H1 (cell line): ENCODE data around the gene EGFLAM. TPM values are rescaled to one million over a fixed set of nuclear protein-coding genes. Genes with fewer than 3 reads are reported as not detected.

Experiments used
- CTCF ChIA-PET: fragments of 300-600 bp; sonication (Branson Sonifier 250); formaldehyde crosslinking; loops from one replicate; lab custom pipeline; 2021; ENCODE audit not compliant: partially characterized antibody; lab: Charles Lee
- POLR2A ChIA-PET: fragments of 300-600 bp; sonication (Branson Sonifier 250); formaldehyde crosslinking; loops from one replicate; lab custom pipeline; 2021; ENCODE audit warnings: inconsistent platforms; ENCODE audit not compliant: partially characterized antibody; lab: Charles Lee
- DNase-seq, 2 experiments: peaks; one replicate each; pipeline versions ENCODE4 v3.0.0 to v3.0.0-alpha.2; 2010 to 2022; ENCODE audit warnings: low spot score in 2 of 2, low read depth in 1 of 2, mixed read lengths in 1 of 2
- FAIRE-seq: peaks from 2 replicates; lab custom pipeline; 2011; peaks lifted over from hg19 to GRCh38; lab: Jason Lieb, UNC
- H2AFZ ChIP-seq: 2 replicates; pipeline ENCODE4 v1.8.1; 2012; ENCODE audit warnings: low read length, inconsistent platforms
- H2AK5ac ChIP-seq: 2 replicates; pipeline ENCODE4 v1.6.1; 2013; ENCODE audit warnings: low read depth, low read length
- H2BK120ac ChIP-seq: replicated peaks from 2 replicates; pipeline ENCODE3; 2013; ENCODE audit warnings: low read depth, low read length, inconsistent platforms
- H2BK12ac ChIP-seq: 2 replicates; pipeline ENCODE4 v1.6.1; 2013; ENCODE audit warnings: low read depth, low read length
- H2BK15ac ChIP-seq: 2 replicates; pipeline ENCODE4 v1.6.1; 2013; ENCODE audit warnings: low read length
- H2BK20ac ChIP-seq: 2 replicates; pipeline ENCODE4 v1.6.1; 2013; ENCODE audit warnings: low read length
- H2BK5ac ChIP-seq: 2 replicates; pipeline ENCODE4 v1.6.1; 2013; ENCODE audit warnings: low read depth, low read length
- H3K14ac ChIP-seq: 2 replicates; pipeline ENCODE4 v1.6.1; 2013; ENCODE audit warnings: inconsistent platforms; ENCODE audit not compliant: insufficient read length
- H3K18ac ChIP-seq: 2 replicates; pipeline ENCODE4 v1.6.1; 2013; ENCODE audit warnings: low read length; ENCODE audit errors: extremely low read depth
- H3K23ac ChIP-seq: 2 replicates; pipeline ENCODE4 v1.6.1; 2013; ENCODE audit warnings: inconsistent platforms; ENCODE audit not compliant: insufficient read length
- H3K23me2 ChIP-seq: 2 replicates; pipeline ENCODE4 v1.6.1; 2013; ENCODE audit warnings: low read depth, low read length
- H3K27ac ChIP-seq: 2 replicates; pipeline ENCODE4 v1.6.1; 2011; ENCODE audit warnings: low read depth, low read length, inconsistent platforms
- H3K27me3 ChIP-seq, 4 experiments: replicated peaks in 1 of 4; 1 replicate in 1 of 4; 2 replicates in 3 of 4; pipeline versions ENCODE4 v1.6.1 to v1.8.1; 2011 to 2013; ENCODE audit warnings: low read length in 3 of 4, mild to moderate bottlenecking in 3 of 4, inconsistent platforms in 2 of 4, mixed read lengths in 2 of 4, moderate library complexity in 1 of 4; ENCODE audit not compliant: control insufficient read depth in 3 of 4, insufficient read depth in 3 of 4; ENCODE audit errors: extremely low read depth in 1 of 4
- H3K36me3 ChIP-seq, 4 experiments: 2 replicates each; pipeline versions ENCODE4 v1.6.1 to v1.8.1; 2011 to 2013; ENCODE audit warnings: mild to moderate bottlenecking in 4 of 4, low read length in 3 of 4, moderate library complexity in 2 of 4, control low read depth in 1 of 4, inconsistent platforms in 1 of 4; ENCODE audit not compliant: insufficient read depth in 4 of 4, control insufficient read depth in 2 of 4
- H3K4ac ChIP-seq: replicated peaks from 2 replicates; pipeline ENCODE3; 2013; ENCODE audit warnings: low read length, low read depth, mixed read lengths, inconsistent platforms; ENCODE audit not compliant: insufficient read length
- H3K4me1 ChIP-seq, 4 experiments: replicated peaks in 1 of 4; 1 replicate in 1 of 4; 2 replicates in 3 of 4; pipeline versions ENCODE4 v1.6.1 to v1.8.1; 2011 to 2013; ENCODE audit warnings: low read length in 3 of 4, inconsistent platforms in 2 of 4, mixed read lengths in 1 of 4; ENCODE audit not compliant: insufficient read depth in 4 of 4, control insufficient read depth in 3 of 4
- H3K4me2 ChIP-seq, 2 experiments: 2 replicates each; pipeline versions ENCODE4 v1.6.1 to v1.8.1; 2011 to 2013; ENCODE audit warnings: low read depth in 2 of 2, low read length in 2 of 2, control low read depth in 1 of 2, inconsistent platforms in 1 of 2, mild to moderate bottlenecking in 1 of 2; ENCODE audit not compliant: insufficient read depth in 1 of 2
- H3K4me3 ChIP-seq, 4 experiments: fragments of 200-600, 300-600 bp in 1 of 4; sonication (generic), shearing (Covaris generic), sonication (Bioruptor Twin) in 1 of 4; 2 replicates each; pipeline versions ENCODE4 v1.5.1 to v1.8.1; 2011 to 2016; ENCODE audit warnings: low read length in 4 of 4, low read depth in 3 of 4, control low read depth in 2 of 4, inconsistent platforms in 2 of 4, mild to moderate bottlenecking in 2 of 4, mixed read lengths in 1 of 4, moderate library complexity in 1 of 4; ENCODE audit not compliant: insufficient read depth in 2 of 4; ENCODE audit errors: extremely low read depth in 1 of 4
- H3K56ac ChIP-seq: replicated peaks from 2 replicates; pipeline ENCODE3; 2013; ENCODE audit warnings: low read depth, mild to moderate bottlenecking, mixed read lengths, low read length, inconsistent platforms; ENCODE audit not compliant: insufficient read length
- H3K79me1 ChIP-seq: 2 replicates; pipeline ENCODE4 v1.6.1; 2013; ENCODE audit warnings: low read depth, low read length, control low read depth
- H3K79me2 ChIP-seq, 2 experiments: 2 replicates each; pipeline versions ENCODE4 v1.6.1 to v1.8.1; 2012 to 2013; ENCODE audit warnings: low read length in 2 of 2, mild to moderate bottlenecking in 2 of 2, inconsistent platforms in 1 of 2; ENCODE audit not compliant: insufficient read depth in 2 of 2, control insufficient read depth in 1 of 2
- H3K9ac ChIP-seq, 4 experiments: replicated peaks in 1 of 4; 1 replicate in 1 of 4; 2 replicates in 3 of 4; pipeline versions ENCODE4 v1.6.1 to v1.8.1; 2011 to 2013; ENCODE audit warnings: low read depth in 3 of 4, low read length in 3 of 4, control low read depth in 2 of 4, mild to moderate bottlenecking in 2 of 4, moderate library complexity in 2 of 4, inconsistent platforms in 1 of 4; ENCODE audit errors: extremely low read depth in 1 of 4
- H3K9me3 ChIP-seq, 2 experiments: 2 replicates each; pipeline versions ENCODE4 v1.6.1 to v1.8.1; 2012 to 2013; ENCODE audit warnings: mild to moderate bottlenecking in 2 of 2, moderate library complexity in 2 of 2, control low read depth in 1 of 2, inconsistent platforms in 1 of 2, low read depth in 1 of 2, low read length in 1 of 2, mixed read lengths in 1 of 2; ENCODE audit not compliant: insufficient read depth in 2 of 2
- H4K20me1 ChIP-seq, 2 experiments: replicated peaks in 1 of 2; 2 replicates each; pipeline versions ENCODE3 to v1.8.1; 2011 to 2013; ENCODE audit warnings: inconsistent platforms in 2 of 2, low read length in 2 of 2, mild to moderate bottlenecking in 1 of 2; ENCODE audit not compliant: insufficient read depth in 2 of 2, control insufficient read depth in 1 of 2
- H4K5ac ChIP-seq: 2 replicates; pipeline ENCODE4 v1.6.1; 2013; ENCODE audit warnings: low read length, low read depth, mixed read lengths, inconsistent platforms; ENCODE audit not compliant: insufficient read length
- H4K8ac ChIP-seq: 2 replicates; pipeline ENCODE4 v1.8.0; 2013; ENCODE audit warnings: mild to moderate bottlenecking, moderate library complexity, low read length, inconsistent platforms; ENCODE audit not compliant: insufficient read depth; ENCODE audit errors: extremely low read depth
- H4K91ac ChIP-seq: replicated peaks from 2 replicates; pipeline ENCODE3; 2013; ENCODE audit warnings: low read length, mixed read lengths, inconsistent platforms; ENCODE audit not compliant: insufficient read length
- ASH2L ChIP-seq: fragments of 200-600, 300-600 bp; sonication (generic); IDR thresholded peaks from one replicate; pipeline ENCODE4 v1.7.1; 2017; ENCODE audit warnings: low read length
- E2F6 ChIP-seq: IDR thresholded peaks from 2 replicates; pipeline ENCODE4 v1.6.1; 2012; ENCODE audit warnings: inconsistent platforms
- EGR1 ChIP-seq: IDR thresholded peaks from 2 replicates; pipeline ENCODE4 v1.6.1; 2011; ENCODE audit warnings: low read depth, low read length, borderline replicate concordance
- NRF1 ChIP-seq: IDR thresholded peaks from 2 replicates; pipeline ENCODE4 v1.6.1; 2011; ENCODE audit warnings: mild to moderate bottlenecking, low read depth, low read length, improper control_type of control experiment
- RFX5 ChIP-seq: IDR thresholded peaks from 2 replicates; pipeline ENCODE4 v1.6.1; 2011; ENCODE audit warnings: low read depth, low read length, improper control_type of control experiment, borderline replicate concordance
- RXRA ChIP-seq: IDR thresholded peaks from 2 replicates; pipeline ENCODE4 v1.6.1; 2011; ENCODE audit warnings: low read depth, mild to moderate bottlenecking, low read length, moderate library complexity; ENCODE audit not compliant: insufficient read depth
- SIRT6 ChIP-seq: IDR thresholded peaks from one replicate; pipeline ENCODE4 v1.7.1; 2012; ENCODE audit warnings: low read length, inconsistent platforms
- SIX5 ChIP-seq: IDR thresholded peaks from 2 replicates; pipeline ENCODE4 v1.6.1; 2011; ENCODE audit warnings: mild to moderate bottlenecking, low read depth, low read length
- SUZ12 ChIP-seq: fragments of 200-600 bp; sonication (generic); IDR thresholded peaks from 2 replicates; pipeline ENCODE4 v1.6.1; 2012; ENCODE audit warnings: mild to moderate bottlenecking, inconsistent platforms, low read length, moderate library complexity, mixed read lengths
- YY1 ChIP-seq: IDR thresholded peaks from 2 replicates; pipeline ENCODE4 v1.6.1; 2011; ENCODE audit warnings: low read depth, mild to moderate bottlenecking, low read length
- WGBS, 2 experiments: shearing (Covaris generic) in 1 of 2; methylation state at CpG; one replicate each; pipeline versions ENCODE4 v1.1.6 to v1.1.7; 2013 to 2015; ENCODE audit warnings: low lambda C conversion rate in 2 of 2, mixed read lengths in 2 of 2, inconsistent platforms in 1 of 2, low coverage in 1 of 2, missing lambda C conversion rate in 1 of 2; ENCODE audit not compliant: insufficient replicate concordance in 2 of 2, insufficient coverage in 1 of 2, insufficient read length in 1 of 2; ENCODE audit errors: extremely low coverage in 1 of 2, missing lambda C conversion rate in 1 of 2; 5-methylcytosine and 5-hydroxymethylcytosine counted together
- polyA plus RNA-seq, 7 experiments: library from polyadenylated mRNA; depleted of rRNA in 3 of 7; stranded (reverse) in 5 of 7; unstranded in 2 of 7; fragments of >200 nt in 5 of 7; fragments of 200-250 nt in 2 of 7; gene quantifications; 1 replicate in 5 of 7; 2 replicates in 1 of 7; 4 replicates in 1 of 7; pipeline versions ENCODE4 v1.2.1 to v1.2.3, GENCODE V29; 2011 to 2013; ENCODE audit warnings: missing spikeins in 2 of 7, mixed read lengths in 2 of 7
- total RNA-seq: library from RNA; stranded (reverse); fragmentation: NEBNext Ultra II Directional; extraction: Animal tissue kit (Norgen Biotek cat#: 25700); gene quantifications from 2 replicates; pipeline ENCODE4 v1.2.1, GENCODE V29; 2021

Gene EGFLAM
- total and polyA plus RNA-seq, 2 of the 8 experiments (the other 6 are each of a cell fraction or from before 2014, with no cell fraction given): 0.20 to 0.24 TPM

DNA sequence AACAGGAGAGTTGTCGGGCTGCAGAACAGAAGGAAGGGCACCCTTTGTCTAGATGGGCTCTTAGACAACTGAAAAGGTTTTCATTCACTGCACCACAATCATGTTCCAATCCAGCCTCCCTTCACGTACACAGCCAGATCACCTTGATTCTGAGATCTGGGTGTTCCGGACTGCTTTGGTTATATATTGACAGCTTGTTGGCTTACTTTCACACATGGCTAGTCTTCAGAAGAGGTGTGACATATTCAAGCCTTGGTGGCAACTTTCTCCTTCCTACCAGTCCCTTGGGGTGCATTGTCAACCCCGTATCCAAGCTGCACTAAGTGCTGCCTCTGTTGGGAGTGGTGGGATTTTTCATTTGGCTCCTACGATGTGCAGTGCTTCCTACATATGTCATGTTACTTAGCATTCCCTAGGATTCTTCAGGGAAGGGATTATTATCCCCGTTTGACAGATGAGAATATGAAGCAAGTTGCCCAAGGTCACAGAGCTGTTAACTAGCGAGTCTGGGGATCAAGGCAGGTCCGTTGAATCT is 197.5 kb downstream of the EGFLAM start:
- no peak overlapping the region for H2BK5ac ChIP-seq

More for the DNA sequence above, 197.5 kb downstream of the EGFLAM start:
- Histone ChIP-seq H3K36me3 (no peaks in the 10 kb centered on the region), H2AFZ (no peak overlapping the region), H4K20me1 (no peaks in the 10 kb centered on the region), H2AK5ac (no peak overlapping the region), H3K56ac (no peak overlapping the region), H3K79me1 (no peaks in the 10 kb centered on the region), H2BK12ac (no peak overlapping the region), H3K9me3 (no peaks in the 10 kb centered on the region), H4K91ac (no peak overlapping the region), H3K18ac (no peak overlapping the region), H3K79me2 (no peaks in the 10 kb centered on the region), H3K4ac (no peak overlapping the region), H4K5ac (no peak overlapping the region), H3K23ac (no peak overlapping the region), H3K4me1 (no peaks in the 10 kb centered on the region), H3K27ac (no peak overlapping the region), H2BK15ac (no peak overlapping the region), H2BK120ac (no peak overlapping the region), H3K9ac (no peak overlapping the region), H3K4me2 (no peak overlapping the region), H3K14ac (no peak overlapping the region), H2BK20ac (no peak overlapping the region), H3K4me3 (no peak overlapping the region), H3K23me2 (no peaks in the 10 kb centered on the region), H4K8ac (no peak overlapping the region), H3K27me3 (no peaks in the 10 kb centered on the region)
- DNase-seq: no peak
- 95% methylated on average over 8 of the region's 8 CpGs; no CpG with 5 or more reads in 1 of the 2 experiments for WGBS, 2 experiments
- POLR2A ChIA-PET: no interaction called here
- FAIRE-seq: no peak
- TF ChIP-seq YY1 (no peak), RXRA (no peak), NRF1 (no peak), SIX5 (no peak), RFX5 (no peak), E2F6 (no peak), SUZ12 (no peak), SIRT6 (no peak), ASH2L (no peak), EGR1 (no peak)
- CTCF ChIA-PET: interaction anchor here (0.5 to 1.9 kb wide), 5 partner anchors 8 to 354 kb away, joined by 3 to 6 read pairs (median 5); no protein-coding TSS in a partner anchor
